NB4 (cell line): Measurements from ENCODE around the gene PCDH12.

ENCODE experiments used
- MYC ChIP-seq: IDR thresholded peaks from 2 replicates; pipeline ENCODE4 v1.6.1; 2011; ENCODE audit warnings: low read depth, low read length
- POLR2A ChIP-seq: IDR thresholded peaks from 2 replicates; pipeline ENCODE4 v1.6.1; 2011; ENCODE audit warnings: mild to moderate bottlenecking; ENCODE audit not compliant: insufficient read length; ENCODE audit errors: extremely low read depth
- TF ChIP-seq, protein P1 (sequence below): IDR thresholded peaks from one replicate; pipeline ENCODE4 v1.5.1; 2012; ENCODE audit warnings: low read depth, low read length

DNA sequence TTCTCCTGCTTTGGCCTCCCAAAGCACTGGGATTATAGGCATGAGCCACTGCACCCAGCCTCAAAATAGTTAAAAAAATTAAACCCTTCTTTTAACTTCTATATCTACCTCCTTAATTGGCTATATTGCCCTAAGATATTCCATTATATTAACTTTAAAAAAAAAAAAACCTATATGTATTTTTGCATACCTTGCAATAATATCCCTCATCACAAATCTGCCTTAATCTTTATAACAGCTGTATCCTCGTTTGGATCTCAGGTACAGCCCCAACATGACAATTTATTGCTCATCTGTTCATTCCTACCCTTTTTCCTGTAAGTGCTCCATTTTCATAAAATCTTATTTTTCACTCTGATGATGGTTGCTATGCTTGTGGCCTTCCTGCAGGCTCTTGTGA is 42.2 kb upstream of the PCDH12 start:
- TF ChIP-seq, protein P1, sequence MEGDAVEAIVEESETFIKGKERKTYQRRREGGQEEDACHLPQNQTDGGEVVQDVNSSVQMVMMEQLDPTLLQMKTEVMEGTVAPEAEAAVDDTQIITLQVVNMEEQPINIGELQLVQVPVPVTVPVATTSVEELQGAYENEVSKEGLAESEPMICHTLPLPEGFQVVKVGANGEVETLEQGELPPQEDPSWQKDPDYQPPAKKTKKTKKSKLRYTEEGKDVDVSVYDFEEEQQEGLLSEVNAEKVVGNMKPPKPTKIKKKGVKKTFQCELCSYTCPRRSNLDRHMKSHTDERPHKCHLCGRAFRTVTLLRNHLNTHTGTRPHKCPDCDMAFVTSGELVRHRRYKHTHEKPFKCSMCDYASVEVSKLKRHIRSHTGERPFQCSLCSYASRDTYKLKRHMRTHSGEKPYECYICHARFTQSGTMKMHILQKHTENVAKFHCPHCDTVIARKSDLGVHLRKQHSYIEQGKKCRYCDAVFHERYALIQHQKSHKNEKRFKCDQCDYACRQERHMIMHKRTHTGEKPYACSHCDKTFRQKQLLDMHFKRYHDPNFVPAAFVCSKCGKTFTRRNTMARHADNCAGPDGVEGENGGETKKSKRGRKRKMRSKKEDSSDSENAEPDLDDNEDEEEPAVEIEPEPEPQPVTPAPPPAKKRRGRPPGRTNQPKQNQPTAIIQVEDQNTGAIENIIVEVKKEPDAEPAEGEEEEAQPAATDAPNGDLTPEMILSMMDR: no peak
- TF ChIP-seq POLR2A: no peak
- no peak for TF ChIP-seq MYC
